ENCODE measurements around the gene C6orf47.

Gene C6orf47

DNA sequence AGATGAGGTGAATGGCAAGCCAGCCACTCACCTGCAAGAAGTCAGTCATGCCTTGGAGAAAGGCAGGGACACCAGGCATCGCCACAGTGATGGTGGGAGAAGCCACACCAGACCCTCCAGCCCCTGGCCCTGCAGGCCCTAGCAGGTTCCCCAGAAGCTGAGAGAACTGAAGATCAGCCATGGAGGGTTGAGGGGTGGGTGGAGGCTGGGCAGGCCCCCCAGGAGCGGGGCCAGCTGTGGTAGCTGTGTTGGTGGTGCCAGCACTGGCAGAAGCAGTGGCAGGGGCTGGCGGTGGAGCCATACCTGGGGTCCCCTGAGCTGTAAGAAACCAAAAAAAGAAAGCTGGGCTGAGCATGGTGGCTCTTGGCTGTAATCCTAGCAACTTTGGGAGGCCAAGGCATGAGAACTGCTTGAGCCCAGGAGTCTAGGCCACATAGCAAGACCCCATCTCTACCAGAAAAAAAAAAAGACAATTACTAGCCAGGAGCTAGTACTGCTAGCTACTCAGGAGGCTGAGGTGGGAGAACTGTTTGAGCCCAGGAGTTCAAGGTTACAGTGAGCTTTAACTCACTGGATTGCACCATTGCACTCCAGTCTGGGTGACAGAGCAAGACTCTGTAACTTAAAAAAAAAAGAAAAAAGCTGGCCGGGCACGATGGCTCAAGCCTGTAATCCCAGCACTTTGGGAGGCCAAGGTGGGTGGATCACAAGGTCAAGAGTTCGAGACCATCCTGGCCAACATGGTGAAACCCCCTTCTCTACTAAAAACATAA, 17.6 kb downstream of the C6orf47 start:
- Histone ChIP-seq H3K27ac (ENCODE audit: low read length) (no peak overlapping the region), H3K4me3 (ENCODE audit: low read length in 2 of 2) (no peak overlapping the region), H3K27me3 (ENCODE audit: control insufficient read depth in 1 of 2, insufficient read depth in 2 of 2, low read length in 2 of 2) (no peaks in the 10 kb centered on the region), H3K36me3 (ENCODE audit: control insufficient read depth in 2 of 2, insufficient read depth in 2 of 2, low read length in 2 of 2) (peaks cover 71 to 76% of the 10 kb centered on the region in 2 donors), H3K9ac (ENCODE audit: low read length in 2 of 2) (no peak overlapping the region), H3K9me3 (ENCODE audit: control insufficient read depth in 2 of 2, low read length in 2 of 2) (no peaks in the 10 kb centered on the region), H3K4me1 (ENCODE audit: control insufficient read depth, insufficient read depth, low read length) (no peaks in the 10 kb centered on the region)

DNA sequence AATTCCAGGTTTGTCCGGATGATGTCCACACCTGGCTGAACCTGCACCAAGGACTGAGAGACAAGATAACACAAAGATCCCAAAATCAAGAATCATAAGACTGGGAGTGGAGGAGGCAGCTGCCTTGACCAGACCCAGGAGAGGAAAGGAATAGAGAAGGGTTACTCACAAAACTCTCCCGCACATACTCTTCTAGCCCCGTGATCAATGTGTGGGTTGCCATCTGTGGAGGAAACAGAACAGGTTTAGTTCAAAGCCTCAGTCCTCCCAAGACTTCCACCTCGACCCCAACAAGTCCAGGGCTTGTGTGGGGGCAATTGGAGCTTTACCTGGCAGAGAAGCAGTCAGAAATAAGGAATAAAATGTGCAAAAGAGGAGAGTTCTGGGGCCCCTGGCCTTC, 19.2 kb downstream of the C6orf47 start:
- H3K36me3 ChIP-seq (ENCODE audit: control insufficient read depth in 2 of 2, insufficient read depth in 2 of 2, low read length in 2 of 2) = peaks cover 74 to 78% of the 10 kb centered on the region in 2 donors
- no peak overlapping the region for H3K9ac ChIP-seq (ENCODE audit: low read length in 2 of 2)
- H3K4me1 ChIP-seq (ENCODE audit: control insufficient read depth, insufficient read depth, low read length) = no peaks in the 10 kb centered on the region
- H3K27me3 ChIP-seq (ENCODE audit: control insufficient read depth in 1 of 2, insufficient read depth in 2 of 2, low read length in 2 of 2) = no peaks in the 10 kb centered on the region
- H3K27ac ChIP-seq (ENCODE audit: low read length) = no peak overlapping the region
- H3K9me3 ChIP-seq (ENCODE audit: control insufficient read depth in 2 of 2, low read length in 2 of 2) = no peaks in the 10 kb centered on the region
- no peak overlapping the region for H3K4me3 ChIP-seq (ENCODE audit: low read length in 2 of 2)

DNA sequence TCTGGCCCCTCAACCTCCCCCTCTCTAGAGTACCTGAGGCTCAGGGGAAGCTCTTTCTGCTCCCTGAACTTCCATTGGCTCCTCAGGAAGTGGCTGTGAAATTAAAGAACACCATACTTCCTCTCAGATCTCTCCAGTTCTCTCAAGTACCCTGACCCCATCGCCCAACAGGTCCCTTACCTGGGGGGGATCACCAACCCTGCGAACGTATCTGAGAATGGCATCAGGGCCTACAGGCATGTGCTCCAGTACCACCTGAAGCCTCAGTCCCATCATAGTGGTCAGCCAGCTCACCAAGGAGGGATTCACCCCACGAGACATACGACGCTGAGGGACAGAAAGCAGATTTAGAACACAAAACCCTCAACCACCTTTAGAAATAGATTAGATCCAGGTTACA, 20.0 kb downstream of the C6orf47 start:
- Histone ChIP-seq H3K9ac (ENCODE audit: low read length in 2 of 2) (no peak overlapping the region), H3K27me3 (ENCODE audit: control insufficient read depth in 1 of 2, insufficient read depth in 2 of 2, low read length in 2 of 2) (no peaks in the 10 kb centered on the region), H3K27ac (ENCODE audit: low read length) (no peak overlapping the region), H3K9me3 (ENCODE audit: control insufficient read depth in 2 of 2, low read length in 2 of 2) (no peaks in the 10 kb centered on the region), H3K4me3 (ENCODE audit: low read length in 2 of 2) (no peak overlapping the region), H3K4me1 (ENCODE audit: control insufficient read depth, insufficient read depth, low read length) (no peaks in the 10 kb centered on the region), H3K36me3 (ENCODE audit: control insufficient read depth in 2 of 2, insufficient read depth in 2 of 2, low read length in 2 of 2) (peaks cover 74 to 78% of the 10 kb centered on the region in 2 donors)

DNA sequence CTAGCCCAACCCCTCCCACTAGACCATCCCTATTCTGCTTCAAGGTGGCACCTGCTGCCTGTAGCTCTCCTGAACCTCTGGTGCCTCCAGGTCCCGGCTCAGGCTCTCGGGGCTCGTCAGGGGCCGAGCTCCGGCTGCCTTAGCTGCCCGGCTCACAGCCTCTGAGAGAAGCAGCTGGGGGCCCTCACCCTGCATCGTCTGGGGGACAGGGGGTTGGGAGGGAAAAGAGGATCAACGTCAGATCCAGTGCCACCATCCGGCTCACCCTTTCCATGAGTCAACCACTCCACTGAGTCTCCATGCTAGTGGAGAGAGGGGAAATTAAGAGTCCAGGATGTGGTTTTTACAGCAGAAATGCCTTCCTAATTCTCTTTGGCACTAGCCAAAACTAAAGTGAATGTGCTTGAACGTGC, 21.1 kb downstream of the C6orf47 start:
- peaks cover 74 to 78% of the 10 kb centered on the region in 2 donors for H3K36me3 ChIP-seq (ENCODE audit: control insufficient read depth in 2 of 2, insufficient read depth in 2 of 2, low read length in 2 of 2)
- H3K27ac ChIP-seq (ENCODE audit: low read length) = no peak overlapping the region
- H3K9me3 ChIP-seq (ENCODE audit: control insufficient read depth in 2 of 2, low read length in 2 of 2) = no peaks in the 10 kb centered on the region

DNA sequence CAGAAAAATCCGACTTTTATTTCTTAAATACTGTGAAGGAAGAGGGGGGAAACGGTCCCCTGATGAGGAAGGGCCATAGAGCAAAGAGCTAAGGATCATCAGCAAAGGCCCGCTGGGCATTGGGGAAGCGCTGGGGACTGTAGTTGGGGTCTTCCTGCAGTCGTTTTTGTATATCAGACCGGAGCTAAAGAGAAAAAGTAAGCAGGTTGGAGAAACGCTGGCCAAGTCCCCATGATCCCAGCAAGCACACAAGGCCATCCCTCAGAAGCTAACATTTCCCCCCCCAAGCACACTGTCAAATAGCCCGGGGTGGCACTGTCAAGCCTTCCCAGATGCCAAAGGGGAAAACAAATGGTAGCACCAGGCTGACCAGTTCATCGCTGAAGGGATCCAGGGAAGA, 21.5 kb downstream of the C6orf47 start:
- Histone ChIP-seq H3K27me3 (ENCODE audit: control insufficient read depth in 1 of 2, insufficient read depth in 2 of 2, low read length in 2 of 2) (no peaks in the 10 kb centered on the region), H3K4me3 (ENCODE audit: low read length in 2 of 2) (no peak overlapping the region), H3K27ac (ENCODE audit: low read length) (no peak overlapping the region), H3K36me3 (ENCODE audit: control insufficient read depth in 2 of 2, insufficient read depth in 2 of 2, low read length in 2 of 2) (peaks cover 74 to 78% of the 10 kb centered on the region in 2 donors), H3K9me3 (ENCODE audit: control insufficient read depth in 2 of 2, low read length in 2 of 2) (no peaks in the 10 kb centered on the region), H3K4me1 (ENCODE audit: control insufficient read depth, insufficient read depth, low read length) (no peaks in the 10 kb centered on the region), H3K9ac (ENCODE audit: low read length in 2 of 2) (no peak overlapping the region)

More for the DNA sequence above, 21.1 kb downstream of the C6orf47 start:
- Histone ChIP-seq H3K4me1 (ENCODE audit: control insufficient read depth, insufficient read depth, low read length) (no peaks in the 10 kb centered on the region), H3K4me3 (ENCODE audit: low read length in 2 of 2) (no peak overlapping the region), H3K9ac (ENCODE audit: low read length in 2 of 2) (no peak overlapping the region), H3K27me3 (ENCODE audit: control insufficient read depth in 1 of 2, insufficient read depth in 2 of 2, low read length in 2 of 2) (no peaks in the 10 kb centered on the region)

DNA sequence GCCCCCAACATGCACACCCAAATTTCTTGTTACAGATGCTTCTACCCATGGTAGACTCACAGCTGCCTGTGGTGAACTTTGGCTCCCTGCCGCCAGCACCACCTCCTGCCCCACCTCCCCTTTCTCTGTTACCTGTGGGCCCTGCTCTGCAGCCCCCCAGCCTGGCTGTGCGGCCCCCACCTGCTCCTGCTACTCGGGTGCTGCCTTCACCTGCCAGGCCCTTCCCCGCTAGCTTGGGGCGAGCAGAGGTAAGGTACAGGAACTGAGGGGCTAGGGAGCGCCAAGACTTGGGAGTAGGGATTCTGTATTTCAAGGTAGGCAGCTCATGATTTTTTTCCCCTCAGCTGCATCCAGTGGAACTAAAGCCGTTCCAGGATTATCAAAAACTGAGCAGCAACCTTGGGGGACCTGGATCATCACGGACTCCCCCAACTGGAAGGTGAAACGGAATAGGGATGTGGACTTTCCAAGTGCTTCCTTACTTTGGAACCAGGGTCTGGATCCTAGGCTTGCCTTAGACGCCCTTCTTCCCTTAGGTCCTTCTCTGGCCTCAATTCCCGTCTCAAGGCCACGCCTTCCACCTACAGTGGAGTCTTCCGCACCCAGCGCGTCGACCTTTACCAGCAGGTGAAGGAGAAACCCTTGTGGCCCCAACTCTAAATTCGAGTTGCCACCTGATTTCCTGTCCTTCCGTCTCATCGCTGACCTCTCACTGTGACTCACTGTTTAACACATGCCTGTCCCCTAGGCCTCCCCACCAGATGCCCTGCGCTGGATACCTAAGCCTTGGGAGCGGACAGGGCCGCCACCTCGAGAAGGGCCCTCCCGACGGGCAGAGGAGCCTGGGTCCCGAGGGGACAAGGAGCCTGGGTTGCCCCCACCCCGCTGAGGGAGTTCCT, 23.6 kb downstream of the C6orf47 start:
- H3K4me3 ChIP-seq (ENCODE audit: low read length in 2 of 2) = no peak overlapping the region
- H3K27ac ChIP-seq (ENCODE audit: low read length) = no peak overlapping the region
- no peaks in the 10 kb centered on the region for H3K27me3 ChIP-seq (ENCODE audit: control insufficient read depth in 1 of 2, insufficient read depth in 2 of 2, low read length in 2 of 2)
- H3K9ac ChIP-seq (ENCODE audit: low read length in 2 of 2) = no peak overlapping the region
- no peaks in the 10 kb centered on the region for H3K4me1 ChIP-seq (ENCODE audit: control insufficient read depth, insufficient read depth, low read length)
- H3K9me3 ChIP-seq (ENCODE audit: control insufficient read depth in 2 of 2, low read length in 2 of 2) = no peaks in the 10 kb centered on the region
- H3K36me3 ChIP-seq (ENCODE audit: control insufficient read depth in 2 of 2, insufficient read depth in 2 of 2, low read length in 2 of 2) = peaks cover 64 to 75% of the 10 kb centered on the region in 2 donors

DNA sequence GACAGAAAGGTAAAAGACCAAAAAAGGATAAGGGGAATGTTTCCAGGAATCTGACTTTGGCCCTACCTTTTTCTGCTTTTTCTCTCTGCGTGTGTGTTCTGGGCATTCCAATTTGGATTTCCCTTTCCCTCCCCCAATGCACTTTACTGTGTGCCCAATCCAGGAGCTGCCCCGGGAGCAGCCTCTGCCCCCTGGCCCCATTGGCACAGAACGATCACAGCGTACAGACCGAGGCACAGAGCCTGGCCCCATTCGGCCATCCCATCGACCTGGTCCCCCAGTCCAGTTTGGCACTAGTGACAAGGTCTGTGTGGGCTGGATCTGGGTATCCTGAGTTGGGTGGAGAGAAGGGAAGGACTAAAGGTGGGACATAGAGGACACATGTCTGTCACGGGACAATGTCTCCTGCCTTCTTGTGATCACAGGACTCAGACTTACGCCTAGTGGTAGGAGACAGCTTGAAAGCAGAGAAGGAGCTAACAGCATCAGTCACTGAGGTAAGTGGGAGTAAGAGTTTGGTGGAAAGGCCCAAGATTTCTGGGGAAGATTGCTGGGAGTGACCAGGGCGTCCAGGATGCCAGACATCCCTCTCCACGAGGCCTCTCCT, 25.5 kb downstream of the C6orf47 start:
- Histone ChIP-seq H3K9ac (ENCODE audit: low read length in 2 of 2) (no peak overlapping the region), H3K4me1 (ENCODE audit: control insufficient read depth, insufficient read depth, low read length) (no peaks in the 10 kb centered on the region), H3K27ac (ENCODE audit: low read length) (no peak overlapping the region), H3K4me3 (ENCODE audit: low read length in 2 of 2) (no peak overlapping the region), H3K36me3 (ENCODE audit: control insufficient read depth in 2 of 2, insufficient read depth in 2 of 2, low read length in 2 of 2) (peaks cover 59 to 68% of the 10 kb centered on the region in 2 donors), H3K9me3 (ENCODE audit: control insufficient read depth in 2 of 2, low read length in 2 of 2) (no peaks in the 10 kb centered on the region), H3K27me3 (ENCODE audit: control insufficient read depth in 1 of 2, insufficient read depth in 2 of 2, low read length in 2 of 2) (no peaks in the 10 kb centered on the region)

DNA sequence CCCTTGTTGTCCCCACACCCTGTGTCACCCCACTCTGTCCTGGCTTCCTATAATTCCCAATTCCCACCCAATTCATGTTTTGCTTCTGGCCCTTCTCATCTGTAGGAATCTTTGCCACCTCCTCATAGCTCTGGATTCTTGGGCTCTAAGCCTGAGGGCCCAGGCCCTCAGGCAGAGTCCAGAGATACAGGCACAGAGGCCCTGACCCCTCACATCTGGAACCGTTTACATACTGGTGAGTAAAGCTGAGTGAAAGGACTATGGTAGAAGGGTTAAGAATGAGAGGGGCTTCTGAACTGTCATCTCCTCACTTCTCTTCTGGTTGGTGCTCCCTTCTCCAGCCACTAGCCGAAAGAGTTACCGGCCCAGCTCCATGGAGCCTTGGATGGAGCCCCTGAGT, 26.4 kb downstream of the C6orf47 start:
- Histone ChIP-seq H3K27me3 (ENCODE audit: control insufficient read depth in 1 of 2, insufficient read depth in 2 of 2, low read length in 2 of 2) (no peaks in the 10 kb centered on the region), H3K9ac (ENCODE audit: low read length in 2 of 2) (no peak overlapping the region), H3K9me3 (ENCODE audit: control insufficient read depth in 2 of 2, low read length in 2 of 2) (no peaks in the 10 kb centered on the region), H3K36me3 (ENCODE audit: control insufficient read depth in 2 of 2, insufficient read depth in 2 of 2, low read length in 2 of 2) (peaks cover 61 to 66% of the 10 kb centered on the region in 2 donors), H3K4me3 (ENCODE audit: low read length in 2 of 2) (no peak overlapping the region), H3K4me1 (ENCODE audit: control insufficient read depth, insufficient read depth, low read length) (no peaks in the 10 kb centered on the region), H3K27ac (ENCODE audit: low read length) (no peak overlapping the region)

DNA sequence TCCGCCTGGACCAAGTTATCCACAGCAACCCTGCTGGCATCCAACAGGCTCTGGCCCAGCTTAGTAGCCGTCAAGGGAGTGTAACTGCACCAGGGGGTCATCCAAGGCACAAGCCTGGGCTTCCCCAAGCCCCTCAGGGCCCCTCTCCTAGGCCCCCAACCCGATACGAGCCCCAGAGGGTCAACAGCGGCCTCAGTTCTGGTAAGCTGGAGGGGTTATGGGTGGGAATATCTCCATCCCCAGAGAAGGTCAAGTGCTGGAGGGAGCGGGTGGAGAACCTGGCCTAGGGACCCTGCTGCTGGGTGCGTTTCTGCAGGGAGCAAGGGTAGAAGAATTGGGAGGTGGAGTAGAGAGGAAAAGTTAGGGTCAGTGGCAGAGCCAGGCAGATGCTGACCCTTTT, 27.1 kb downstream of the C6orf47 start:
- Histone ChIP-seq H3K36me3 (ENCODE audit: control insufficient read depth in 2 of 2, insufficient read depth in 2 of 2, low read length in 2 of 2) (peaks cover 65 to 71% of the 10 kb centered on the region in 2 donors), H3K9me3 (ENCODE audit: control insufficient read depth in 2 of 2, low read length in 2 of 2) (no peaks in the 10 kb centered on the region), H3K9ac (ENCODE audit: low read length in 2 of 2) (no peak overlapping the region), H3K4me1 (ENCODE audit: control insufficient read depth, insufficient read depth, low read length) (no peaks in the 10 kb centered on the region), H3K27ac (ENCODE audit: low read length) (no peak overlapping the region), H3K4me3 (ENCODE audit: low read length in 2 of 2) (no peak overlapping the region), H3K27me3 (ENCODE audit: control insufficient read depth in 1 of 2, insufficient read depth in 2 of 2, low read length in 2 of 2) (no peaks in the 10 kb centered on the region)

DNA sequence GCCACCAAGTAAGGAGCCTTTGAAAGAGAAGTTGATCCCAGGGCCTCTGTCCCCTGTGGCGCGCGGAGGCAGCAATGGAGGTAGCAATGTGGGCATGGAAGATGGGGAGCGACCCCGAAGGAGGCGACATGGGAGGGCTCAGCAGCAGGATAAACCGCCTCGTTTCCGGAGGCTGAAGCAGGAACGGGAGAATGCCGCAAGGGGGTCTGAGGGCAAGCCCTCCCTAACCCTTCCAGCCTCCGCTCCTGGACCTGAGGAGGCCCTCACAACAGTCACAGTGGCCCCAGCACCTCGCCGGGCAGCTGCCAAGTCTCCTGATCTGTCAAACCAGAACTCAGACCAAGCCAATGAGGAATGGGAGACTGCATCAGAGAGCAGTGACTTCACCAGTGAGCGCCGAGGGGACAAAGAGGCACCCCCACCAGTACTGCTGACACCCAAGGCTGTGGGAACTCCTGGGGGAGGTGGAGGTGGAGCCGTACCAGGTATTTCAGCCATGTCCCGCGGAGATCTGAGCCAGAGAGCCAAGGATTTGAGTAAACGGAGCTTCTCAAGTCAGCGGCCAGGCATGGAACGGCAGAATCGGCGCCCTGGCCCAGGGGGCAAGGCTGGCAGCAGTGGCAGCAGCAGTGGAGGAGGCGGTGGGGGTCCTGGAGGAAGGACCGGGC, 28.2 kb downstream of the C6orf47 start:
- Histone ChIP-seq H3K4me1 (ENCODE audit: control insufficient read depth, insufficient read depth, low read length) (no peaks in the 10 kb centered on the region), H3K4me3 (ENCODE audit: low read length in 2 of 2) (no peak overlapping the region), H3K9me3 (ENCODE audit: control insufficient read depth in 2 of 2, low read length in 2 of 2) (no peaks in the 10 kb centered on the region), H3K27me3 (ENCODE audit: control insufficient read depth in 1 of 2, insufficient read depth in 2 of 2, low read length in 2 of 2) (no peaks in the 10 kb centered on the region), H3K27ac (ENCODE audit: low read length) (no peak overlapping the region), H3K9ac (ENCODE audit: low read length in 2 of 2) (no peak overlapping the region), H3K36me3 (ENCODE audit: control insufficient read depth in 2 of 2, insufficient read depth in 2 of 2, low read length in 2 of 2) (peaks cover 69 to 79% of the 10 kb centered on the region in 2 donors)
